D721Med (cell line): ENCODE measurements around the gene DOCK1.

Source experiments
- DNase-seq: peaks from one replicate; pipeline ENCODE4 v3.0.0; 2011; ENCODE audit warnings: low spot score; ENCODE audit not compliant: insufficient read length
- FAIRE-seq: peaks from 2 replicates; lab custom pipeline; 2011; peaks lifted over from hg19 to GRCh38; lab: Jason Lieb, UNC
- CTCF ChIP-seq: IDR thresholded peaks from 2 replicates; pipeline ENCODE4 v1.5.1; 2012; ENCODE audit warnings: mild to moderate bottlenecking, control low read depth; ENCODE audit not compliant: insufficient read depth; ENCODE audit errors: missing control alignments

Gene DOCK1

GRCh38 chr10:126945351-126946030 lies 40.3 kb downstream of the DOCK1 start:
- no peak for FAIRE-seq
- DNase-seq: no peak
- no peak for TF ChIP-seq CTCF

GRCh38 chr10:126946746-126947145 lies 41.5 kb downstream of the DOCK1 start:
- FAIRE-seq: no peak
- DNase-seq: no peak
- TF ChIP-seq CTCF: no peak

GRCh38 chr10:126948355-126949160 lies 43.3 kb downstream of the DOCK1 start:
- no peak for DNase-seq
- no peak for FAIRE-seq
- TF ChIP-seq CTCF: no peak

GRCh38 chr10:126949161-126949503 lies 43.9 kb downstream of the DOCK1 start:
- FAIRE-seq (no peak), DNase-seq (no peak)
- TF ChIP-seq CTCF: no peak

GRCh38 chr10:126950401-126951105 lies 45.3 kb downstream of the DOCK1 start:
- FAIRE-seq (no peak), DNase-seq (no peak)
- no peak for TF ChIP-seq CTCF

- FAIRE-seq: no peak
- TF ChIP-seq CTCF: no peak
Measured at GRCh38 chr10:126953886-126954285, 48.7 kb downstream of the DOCK1 start.

More at GRCh38 chr10:126953886-126954285, 48.7 kb downstream of the DOCK1 start:
- DNase-seq: no peak
